Keratinocyte (primary cell): ENCODE results near the gene KRT6C.
"Not testable (repeated sequence)": the region's sequence is repeated elsewhere in the genome, so short reads cannot be mapped to it uniquely, and the experiment has no call there.

Source experiments
- CTCF ChIP-seq, 3 experiments: IDR thresholded peaks in 1 of 3; conservative IDR thresholded peaks in 1 of 3; optimal IDR thresholded peaks in 1 of 3; 2 replicates in 2 of 3; 3 replicates in 1 of 3; pipeline versions ENCODE3 to v1.5.1; 2011; ENCODE audit warnings: low read length in 3 of 3, mild to moderate bottlenecking in 3 of 3, moderate library complexity in 2 of 3, control low read depth in 1 of 3, inconsistent platforms in 1 of 3; ENCODE audit not compliant: insufficient read depth in 2 of 3; ENCODE audit errors: extremely low read depth in 1 of 3
- EZH2 ChIP-seq: IDR thresholded peaks from one replicate; pipeline ENCODE4 v1.6.1; 2012; ENCODE audit warnings: inconsistent platforms, mild to moderate bottlenecking, low read length, moderate library complexity

DNA sequence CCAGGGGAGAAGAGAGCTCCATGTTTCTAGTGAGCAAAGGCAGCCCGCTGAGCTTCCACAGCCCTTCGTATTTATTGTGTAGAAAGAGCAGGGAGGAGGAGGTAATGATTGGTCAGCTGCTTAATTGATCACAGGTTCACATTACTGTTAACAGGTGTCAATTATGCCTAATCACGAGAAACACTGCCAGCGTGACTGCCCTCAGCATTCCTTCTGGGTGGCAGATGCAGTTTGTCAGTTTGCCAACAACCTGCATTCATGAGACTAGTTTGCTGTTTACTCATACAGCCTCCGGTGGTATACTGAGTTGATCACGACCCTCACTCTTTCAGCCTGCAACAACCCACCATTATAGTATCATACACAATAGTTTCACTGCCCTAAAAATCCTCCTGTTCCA, 27.0 kb upstream of the KRT6C start:
- TF ChIP-seq CTCF (optimal IDR thresholded peaks at IDR 0.05 in 1 of 3, IDR thresholded peaks at IDR 0.05 in 1 of 3, conservative IDR thresholded peaks at IDR 0.05 in 1 of 3; ENCODE audit: extremely low read depth in 1 of 3, insufficient read depth in 2 of 3, low read length in 3 of 3); EZH2: not testable (repeated sequence)
